HEK293 (cell line): ENCODE measurements around the gene PCBP3.

Experiments
- GFI1B ChIP-seq: fragments of 450-650 bp; formaldehyde crosslinking; IDR thresholded peaks from 2 replicates; pipeline ENCODE4 v1.5.1; 2016; ENCODE audit warnings: missing biosample characterization, missing genetic modification characterization
- HOXC10 ChIP-seq: sonication (generic); formaldehyde crosslinking; IDR thresholded peaks from 2 replicates; pipeline ENCODE4 v1.8.1; 2023; ENCODE audit warnings: mild to moderate bottlenecking, missing genetic modification reagents
- MYNN ChIP-seq: fragments of 450-650 bp; formaldehyde crosslinking; IDR thresholded peaks from 2 replicates; pipeline ENCODE4 v1.5.1; 2016; ENCODE audit warnings: missing biosample characterization, missing genetic modification characterization, borderline replicate concordance
- PATZ1 ChIP-seq: fragments of 450-650 bp; formaldehyde crosslinking; IDR thresholded peaks from 2 replicates; pipeline ENCODE4 v1.5.1; 2016; ENCODE audit warnings: missing biosample characterization, missing genetic modification characterization
- PRDM2 ChIP-seq: fragments of 450-650 bp; formaldehyde crosslinking; IDR thresholded peaks from 2 replicates; pipeline ENCODE4 v1.5.1; 2016; ENCODE audit warnings: missing biosample characterization, missing genetic modification characterization, borderline replicate concordance
- RBAK ChIP-seq: fragments of 450-650 bp; formaldehyde crosslinking; IDR thresholded peaks from 2 replicates; pipeline ENCODE4 v1.5.1; 2016; ENCODE audit warnings: missing biosample characterization, missing genetic modification characterization
- WT1 ChIP-seq: fragments of 450-650 bp; formaldehyde crosslinking; IDR thresholded peaks from 2 replicates; pipeline ENCODE4 v1.5.1; 2016; ENCODE audit warnings: missing biosample characterization, missing genetic modification characterization
- ZBTB48 ChIP-seq: fragments of 450-650 bp; formaldehyde crosslinking; IDR thresholded peaks from 2 replicates; pipeline ENCODE4 v1.5.1; 2016; ENCODE audit warnings: missing biosample characterization, missing genetic modification characterization
- ZFP69B ChIP-seq: fragments of 450-650 bp; formaldehyde crosslinking; IDR thresholded peaks from 2 replicates; pipeline ENCODE4 v1.5.1; 2016; ENCODE audit warnings: missing biosample characterization, missing genetic modification characterization
- ZNF138 ChIP-seq: fragments of 450-650 bp; formaldehyde crosslinking; IDR thresholded peaks from 2 replicates; pipeline ENCODE4 v1.5.1; 2016; ENCODE audit warnings: missing biosample characterization, missing genetic modification characterization, borderline replicate concordance
- ZNF148 ChIP-seq: fragments of 450-650 bp; formaldehyde crosslinking; IDR thresholded peaks from 2 replicates; pipeline ENCODE4 v1.5.0; 2017; ENCODE audit warnings: missing biosample characterization, missing genetic modification characterization, borderline replicate concordance
- ZNF2 ChIP-seq: fragments of 450-650 bp; formaldehyde crosslinking; IDR thresholded peaks from 2 replicates; pipeline ENCODE4 v1.5.1; 2016; ENCODE audit warnings: missing biosample characterization, missing genetic modification characterization
- ZNF202 ChIP-seq: fragments of 450-650 bp; formaldehyde crosslinking; IDR thresholded peaks from 2 replicates; pipeline ENCODE4 v1.5.1; 2016; ENCODE audit warnings: missing biosample characterization, missing genetic modification characterization, borderline replicate concordance
- ZNF211 ChIP-seq: fragments of 450-650 bp; formaldehyde crosslinking; IDR thresholded peaks from 2 replicates; pipeline ENCODE4 v1.5.1; 2016; ENCODE audit warnings: low read depth, missing biosample characterization, missing genetic modification characterization
- ZNF214 ChIP-seq: fragments of 450-650 bp; formaldehyde crosslinking; IDR thresholded peaks from 2 replicates; pipeline ENCODE4 v1.5.1; 2017; ENCODE audit warnings: missing biosample characterization, mild to moderate bottlenecking, missing genetic modification characterization, borderline replicate concordance
- ZNF221 ChIP-seq: fragments of 450-650 bp; formaldehyde crosslinking; IDR thresholded peaks from 2 replicates; pipeline ENCODE4 v1.5.1; 2017; ENCODE audit warnings: missing biosample characterization, missing genetic modification characterization, borderline replicate concordance
- ZNF280D ChIP-seq: fragments of 450-650 bp; formaldehyde crosslinking; IDR thresholded peaks from 2 replicates; pipeline ENCODE4 v1.5.1; 2016; ENCODE audit warnings: missing biosample characterization, missing genetic modification characterization
- ZNF311 ChIP-seq: fragments of 450-650 bp; formaldehyde crosslinking; IDR thresholded peaks from 2 replicates; pipeline ENCODE4 v1.5.1; 2017; ENCODE audit warnings: missing biosample characterization, missing genetic modification characterization, borderline replicate concordance
- ZNF354C ChIP-seq: fragments of 450-650 bp; formaldehyde crosslinking; IDR thresholded peaks from 2 replicates; pipeline ENCODE4 v1.5.1; 2016; ENCODE audit warnings: missing biosample characterization, missing genetic modification characterization, low read depth, borderline replicate concordance
- ZNF423 ChIP-seq: fragments of 450-650 bp; formaldehyde crosslinking; IDR thresholded peaks from 2 replicates; pipeline ENCODE4 v1.5.1; 2016; ENCODE audit warnings: missing biosample characterization, missing genetic modification characterization
- ZNF548 ChIP-seq: fragments of 450-650 bp; formaldehyde crosslinking; IDR thresholded peaks from 2 replicates; pipeline ENCODE4 v1.5.1; 2016; ENCODE audit warnings: missing biosample characterization, missing genetic modification characterization
- ZNF623 ChIP-seq: fragments of 450-650 bp; formaldehyde crosslinking; IDR thresholded peaks from 2 replicates; pipeline ENCODE4 v1.5.1; 2016; ENCODE audit warnings: missing biosample characterization, missing genetic modification characterization
- ZNF658 ChIP-seq: fragments of 450-650 bp; formaldehyde crosslinking; IDR thresholded peaks from 2 replicates; pipeline ENCODE4; 2016; ENCODE audit warnings: missing biosample characterization, missing genetic modification characterization
- ZNF677 ChIP-seq: fragments of 450-650 bp; IDR thresholded peaks from 2 replicates; pipeline ENCODE4 v1.5.0; 2018; ENCODE audit warnings: missing biosample characterization, mild to moderate bottlenecking, missing genetic modification characterization, moderate library complexity
- ZNF768 ChIP-seq: fragments of 450-650 bp; formaldehyde crosslinking; IDR thresholded peaks from 2 replicates; pipeline ENCODE4 v1.5.1; 2018; ENCODE audit warnings: missing biosample characterization, mild to moderate bottlenecking, missing genetic modification characterization
- ZNF792 ChIP-seq: fragments of 450-650 bp; formaldehyde crosslinking; IDR thresholded peaks from 2 replicates; pipeline ENCODE4 v1.5.1; 2016; ENCODE audit warnings: missing biosample characterization, missing genetic modification characterization

Gene PCBP3

GRCh38 chr21:45981151-45982091, 337.9 kb downstream of the PCBP3 start, which contains the start of gene COL6A1 (continued):
- TF ChIP-seq ZNF623 (tag by site-specific recombination) (no peak), ZNF214 (tag by site-specific recombination) (no peak), ZNF677 (tag by site-specific recombination) (no peak), WT1 (no peak), ZNF548 (tag by site-specific recombination) (no peak), ZNF211 (tag by site-specific recombination) (no peak), ZNF221 (tag by site-specific recombination) (no peak), ZNF354C (tag by site-specific recombination) (no peak), ZFP69B (tag by site-specific recombination) (no peak), GFI1B (no peak), PATZ1 (peak; percentile 7; the same call in 1 of the 2 replicates), ZNF311 (tag by site-specific recombination) (no peak), ZNF423 (0 out of 2 replicates have a peak, but pooled peaks have one; percentile 47), MYNN (tag by site-specific recombination) (no peak), PRDM2 (tag by site-specific recombination) (no peak), ZNF280D (tag by site-specific recombination) (no peak), ZNF148 (tag by site-specific recombination) (no peak), ZBTB48 (tag by site-specific recombination) (0 out of 2 replicates have a peak, but pooled peaks have one; percentile 51), ZNF138 (tag by site-specific recombination) (no peak), ZNF792 (tag by site-specific recombination) (no peak), ZNF658 (tag by site-specific recombination) (no peak), HOXC10 (CRISPR knock-in tag) (no peak), ZNF768 (tag by site-specific recombination) (no peak; the same call in 1 of the 2 replicates), ZNF2 (tag by site-specific recombination) (0 out of 2 replicates have a peak, but pooled peaks have one; percentile 18), ZNF202 (tag by site-specific recombination) (no peak), RBAK (tag by site-specific recombination) (no peak)
